Liver (tissue), 3 donors: ENCODE measurements around the gene ARID3B.

Experiments used
- GABPA ChIP-seq, 2 donors: IDR thresholded peaks in 1 of 2; conservative IDR thresholded peaks in 1 of 2; 2 replicates each; pipeline ENCODE4 v1.6.1; 2016; ENCODE audit warnings: antibody characterized with exemption in 2 of 2, mild to moderate bottlenecking in 1 of 2, moderate library complexity in 1 of 2
- HNF4A ChIP-seq, 2 donors: conservative IDR thresholded peaks; 2 replicates each; pipeline ENCODE4 v1.6.1; 2016; ENCODE audit warnings: antibody characterized with exemption in 2 of 2, mild to moderate bottlenecking in 2 of 2
- MAX ChIP-seq: IDR thresholded peaks from 2 replicates; pipeline ENCODE4 v1.6.1; 2016; ENCODE audit warnings: antibody characterized with exemption
- NR2F2 ChIP-seq: IDR thresholded peaks from 2 replicates; pipeline ENCODE4 v1.6.1; 2016; ENCODE audit warnings: antibody characterized with exemption
- RXRA ChIP-seq, 2 donors: IDR thresholded peaks; 2 replicates each; pipeline ENCODE4 v1.6.1; 2017 to 2018; ENCODE audit warnings: antibody characterized with exemption in 2 of 2, mild to moderate bottlenecking in 1 of 2
- SP1 ChIP-seq: IDR thresholded peaks from 2 replicates; pipeline ENCODE4 v1.6.1; 2018; ENCODE audit warnings: antibody characterized with exemption, mild to moderate bottlenecking
- TAF1 ChIP-seq: conservative IDR thresholded peaks from 2 replicates; pipeline ENCODE4 v1.6.1; 2016; ENCODE audit warnings: antibody characterized with exemption, mild to moderate bottlenecking
- YY1 ChIP-seq: IDR thresholded peaks from 2 replicates; pipeline ENCODE4 v1.6.1; 2016; ENCODE audit warnings: antibody characterized with exemption, mild to moderate bottlenecking
- TF ChIP-seq, protein P1 (sequence below): fragments of 150-350 bp; IDR thresholded peaks from 2 replicates; pipeline ENCODE4 v1.5.1; 2017; ENCODE audit warnings: improper control_type of control experiment, low read depth, low read length; ENCODE audit not compliant: missing input control
- TF ChIP-seq, protein P2 (sequence below): IDR thresholded peaks from 2 replicates; pipeline ENCODE4 v1.6.1; 2016; ENCODE audit warnings: antibody characterized with exemption
- donor health status: healthy.
- donor health status: healthy.

DNA sequence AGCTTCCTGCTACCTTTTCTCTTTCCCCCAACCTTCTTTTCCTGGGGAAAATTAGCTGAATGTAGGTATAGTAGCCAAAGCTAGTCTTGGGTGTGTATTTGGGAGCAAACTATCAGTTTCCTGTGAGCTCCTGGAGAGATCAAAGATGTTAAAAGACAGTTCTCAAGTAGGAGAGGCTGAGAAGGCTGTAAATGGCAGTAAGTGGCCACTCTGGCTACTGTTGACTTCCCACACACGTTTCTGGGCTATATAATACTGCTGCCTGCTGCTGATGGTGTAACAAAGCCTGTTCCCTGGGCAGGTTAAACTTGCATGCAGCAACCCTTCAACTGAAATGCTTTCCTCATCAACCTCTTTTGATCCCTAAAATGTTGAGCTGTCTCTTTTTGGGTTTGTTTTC is 27.6 kb downstream of the ARID3B start:
- TF ChIP-seq GABPA (IDR thresholded peaks at IDR 0.05 in 1 of 2, conservative IDR thresholded peaks at IDR 0.05 in 1 of 2) (no peak), HNF4A (conservative IDR thresholded peaks at IDR 0.05) (no peak), TAF1 (no peak), NR2F2 (no peak), SP1 (no peak), YY1 (no peak), MAX (no peak), RXRA (IDR thresholded peaks at IDR 0.05) (no peak)
- TF ChIP-seq, protein P1, sequence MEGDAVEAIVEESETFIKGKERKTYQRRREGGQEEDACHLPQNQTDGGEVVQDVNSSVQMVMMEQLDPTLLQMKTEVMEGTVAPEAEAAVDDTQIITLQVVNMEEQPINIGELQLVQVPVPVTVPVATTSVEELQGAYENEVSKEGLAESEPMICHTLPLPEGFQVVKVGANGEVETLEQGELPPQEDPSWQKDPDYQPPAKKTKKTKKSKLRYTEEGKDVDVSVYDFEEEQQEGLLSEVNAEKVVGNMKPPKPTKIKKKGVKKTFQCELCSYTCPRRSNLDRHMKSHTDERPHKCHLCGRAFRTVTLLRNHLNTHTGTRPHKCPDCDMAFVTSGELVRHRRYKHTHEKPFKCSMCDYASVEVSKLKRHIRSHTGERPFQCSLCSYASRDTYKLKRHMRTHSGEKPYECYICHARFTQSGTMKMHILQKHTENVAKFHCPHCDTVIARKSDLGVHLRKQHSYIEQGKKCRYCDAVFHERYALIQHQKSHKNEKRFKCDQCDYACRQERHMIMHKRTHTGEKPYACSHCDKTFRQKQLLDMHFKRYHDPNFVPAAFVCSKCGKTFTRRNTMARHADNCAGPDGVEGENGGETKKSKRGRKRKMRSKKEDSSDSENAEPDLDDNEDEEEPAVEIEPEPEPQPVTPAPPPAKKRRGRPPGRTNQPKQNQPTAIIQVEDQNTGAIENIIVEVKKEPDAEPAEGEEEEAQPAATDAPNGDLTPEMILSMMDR: no peak
- TF ChIP-seq, protein P2, sequence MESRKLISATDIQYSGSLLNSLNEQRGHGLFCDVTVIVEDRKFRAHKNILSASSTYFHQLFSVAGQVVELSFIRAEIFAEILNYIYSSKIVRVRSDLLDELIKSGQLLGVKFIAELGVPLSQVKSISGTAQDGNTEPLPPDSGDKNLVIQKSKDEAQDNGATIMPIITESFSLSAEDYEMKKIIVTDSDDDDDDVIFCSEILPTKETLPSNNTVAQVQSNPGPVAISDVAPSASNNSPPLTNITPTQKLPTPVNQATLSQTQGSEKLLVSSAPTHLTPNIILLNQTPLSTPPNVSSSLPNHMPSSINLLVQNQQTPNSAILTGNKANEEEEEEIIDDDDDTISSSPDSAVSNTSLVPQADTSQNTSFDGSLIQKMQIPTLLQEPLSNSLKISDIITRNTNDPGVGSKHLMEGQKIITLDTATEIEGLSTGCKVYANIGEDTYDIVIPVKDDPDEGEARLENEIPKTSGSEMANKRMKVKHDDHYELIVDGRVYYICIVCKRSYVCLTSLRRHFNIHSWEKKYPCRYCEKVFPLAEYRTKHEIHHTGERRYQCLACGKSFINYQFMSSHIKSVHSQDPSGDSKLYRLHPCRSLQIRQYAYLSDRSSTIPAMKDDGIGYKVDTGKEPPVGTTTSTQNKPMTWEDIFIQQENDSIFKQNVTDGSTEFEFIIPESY: no peak
